GM23338 (cell line): ENCODE data around the gene KRT83. TPM values are rescaled to one million over a fixed set of nuclear protein-coding genes. Genes with fewer than 3 reads are reported as not detected.

Experiments used
- ATAC-seq: fragments of 200-7000 bp; cut with Tn5 transposase; 3 replicates; pipeline ENCODE4 v1.9.1; 2020
- DNase-seq: peaks from one replicate; pipeline ENCODE4 v3.0.0-alpha.2; 2015; ENCODE audit warnings: low spot score
- H2AFZ ChIP-seq: fragments of 200-600 bp; sonication (generic); 2 replicates; pipeline ENCODE4 v1.8.0; 2016; ENCODE audit warnings: antibody characterized with exemption, mild to moderate bottlenecking, moderate library complexity
- H3F3A ChIP-seq: fragments of 200-600 bp; sonication (generic); replicated peaks from 2 replicates; pipeline ENCODE4 v1.8.0; 2017; ENCODE audit warnings: antibody characterized with exemption, mixed run types, low read depth
- H3K27ac ChIP-seq: fragments of 200-600 bp; sonication (generic); 2 replicates; pipeline ENCODE4 v1.6.1; 2016; ENCODE audit warnings: low read depth
- H3K27me3 ChIP-seq: fragments of 200-600 bp; sonication (generic); 2 replicates; pipeline ENCODE4 v1.8.0; 2016; ENCODE audit warnings: mild to moderate bottlenecking, mixed run types, moderate library complexity; ENCODE audit not compliant: insufficient read depth
- H3K36me3 ChIP-seq: fragments of 200-600 bp; sonication (generic); 2 replicates; pipeline ENCODE4 v1.8.0; 2016; ENCODE audit warnings: mild to moderate bottlenecking; ENCODE audit not compliant: insufficient read depth
- H3K4me1 ChIP-seq: fragments of 200-600 bp; sonication (generic); 2 replicates; pipeline ENCODE4 v1.8.0; 2016; ENCODE audit warnings: mild to moderate bottlenecking, moderate library complexity; ENCODE audit not compliant: insufficient read depth
- H3K4me2 ChIP-seq: fragments of 200-600 bp; sonication (generic); 2 replicates; pipeline ENCODE4 v1.7.1; 2017; ENCODE audit warnings: mixed run types
- H3K4me3 ChIP-seq: fragments of 200-600 bp; sonication (generic); 2 replicates; pipeline ENCODE4 v1.6.1; 2016; ENCODE audit warnings: mixed run types
- H3K79me2 ChIP-seq: fragments of 200-600 bp; sonication (generic); replicated peaks from 2 replicates; pipeline ENCODE4 v1.8.0; 2017; ENCODE audit warnings: mild to moderate bottlenecking; ENCODE audit not compliant: insufficient read depth
- H3K9me2 ChIP-seq: fragments of 200-600 bp; sonication (generic); 2 replicates; pipeline ENCODE4 v1.8.0; 2017; ENCODE audit not compliant: insufficient read depth
- H4K20me1 ChIP-seq: fragments of 200-600 bp; sonication (generic); replicated peaks from 2 replicates; pipeline ENCODE4 v1.8.0; 2017; ENCODE audit warnings: mild to moderate bottlenecking; ENCODE audit not compliant: insufficient read depth
- H3K27ac Mint-ChIP-seq: 2 replicates; pipeline ENCODE4 v1.8.0; 2020; ENCODE audit warnings: inconsistent platforms, mild to moderate bottlenecking, moderate library complexity, mixed read lengths
- H3K27me3 Mint-ChIP-seq: 3 replicates; pipeline ENCODE4 v1.8.0; 2022; ENCODE audit warnings: low read depth, mild to moderate bottlenecking, moderate library complexity, mixed read lengths, inconsistent platforms; ENCODE audit not compliant: insufficient read depth, poor library complexity
- H3K36me3 Mint-ChIP-seq: 3 replicates; pipeline ENCODE4 v1.8.0; 2021; ENCODE audit warnings: low read depth, mild to moderate bottlenecking, inconsistent platforms, moderate library complexity, mixed read lengths
- H3K4me1 Mint-ChIP-seq: 3 replicates; pipeline ENCODE4 v1.8.0; 2020; ENCODE audit warnings: mild to moderate bottlenecking, inconsistent platforms, mixed read lengths
- H3K4me3 Mint-ChIP-seq: 3 replicates; pipeline ENCODE4 v1.8.0; 2021; ENCODE audit warnings: moderate library complexity, mild to moderate bottlenecking, inconsistent platforms, mixed read lengths
- H3K9me3 Mint-ChIP-seq: 3 replicates; pipeline ENCODE4 v1.8.0; 2020; ENCODE audit warnings: moderate library complexity, mild to moderate bottlenecking, inconsistent platforms, mixed read lengths
- EZH2phosphoT487 ChIP-seq: fragments of 200-600 bp; sonication (generic); IDR thresholded peaks from one replicate; pipeline ENCODE4 v1.8.1; 2018; ENCODE audit warnings: antibody characterized with exemption; ENCODE audit not compliant: unreplicated experiment
- REST ChIP-seq: IDR thresholded peaks from one replicate; pipeline ENCODE4 v1.6.1; 2018; ENCODE audit warnings: antibody characterized with exemption; ENCODE audit not compliant: unreplicated experiment
- STAT1 ChIP-seq: IDR thresholded peaks from one replicate; pipeline ENCODE4 v1.6.1; 2016; ENCODE audit warnings: antibody characterized with exemption; ENCODE audit not compliant: unreplicated experiment
- ZNF114 ChIP-seq: fragments of 250-450 bp; sonication (Bioruptor Pico); IDR thresholded peaks from 2 replicates; pipeline ENCODE4 v1.5.0; 2020; ENCODE audit warnings: mild to moderate bottlenecking, moderate library complexity
- ZNF462 ChIP-seq: fragments of 250-450 bp; sonication (Bioruptor Pico); IDR thresholded peaks from 2 replicates; pipeline ENCODE4 v1.5.0; 2020; ENCODE audit warnings: mild to moderate bottlenecking, moderate library complexity
- polyA plus RNA-seq: library from polyadenylated mRNA; unstranded; fragments of >200 nt; fragmentation: Nextera tagmentation; extraction: Ambion mirVana; gene quantifications from 2 replicates; pipeline ENCODE4 v1.2.1, GENCODE V29; 2016
- total RNA-seq: library from RNA; depleted of rRNA; stranded (reverse); fragments of >200 nt; shearing (Covaris generic); gene quantifications from 2 replicates; pipeline ENCODE4 v1.2.3, GENCODE V29; 2014
- TF ChIP-seq, protein P1 (sequence below): IDR thresholded peaks from 2 replicates; pipeline ENCODE4 v1.6.1; 2016; ENCODE audit warnings: antibody characterized with exemption
- TF ChIP-seq, protein P2 (sequence below), 2 experiments: fragments of 200-600 bp in 1 of 2; sonication (generic) in 1 of 2; conservative IDR thresholded peaks; 2 replicates each; pipeline versions ENCODE4 v1.5.1 to v1.6.1; 2016 to 2017; ENCODE audit warnings: antibody characterized with exemption in 2 of 2, low read depth in 2 of 2, mild to moderate bottlenecking in 2 of 2, moderate library complexity in 1 of 2

Gene KRT83
- total and polyA plus RNA-seq, 2 experiments from 2014 or later, result not detected

DNA sequence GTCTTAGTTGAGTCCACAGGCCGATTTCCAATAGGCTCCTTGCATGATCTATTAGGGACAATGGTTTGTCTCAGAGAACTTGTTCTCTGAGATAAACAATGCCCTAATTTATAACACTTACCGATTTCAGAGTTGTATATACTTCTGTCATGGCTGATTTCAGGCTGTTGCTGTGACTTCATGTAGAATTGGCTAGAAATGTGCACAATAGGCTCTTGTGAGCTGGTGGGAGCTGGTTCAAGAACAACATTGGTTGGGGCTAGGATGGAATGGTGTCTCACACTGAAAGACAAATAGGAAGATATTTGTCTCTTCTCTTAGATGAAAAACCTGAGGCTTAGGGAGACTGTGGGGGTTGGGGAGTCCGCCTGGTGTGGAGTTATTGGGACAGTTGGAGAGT is 53.5 kb downstream of the KRT83 start:
- Histone ChIP-seq H3K27ac (no peak overlapping the region), H4K20me1 (no peaks in the 10 kb centered on the region), H3K4me1 (no peaks in the 10 kb centered on the region), H3K27me3 (no peaks in the 10 kb centered on the region), H3F3A (no peaks in the 10 kb centered on the region), H3K4me3 (no peak overlapping the region), H3K36me3 (no peaks in the 10 kb centered on the region), H3K79me2 (no peaks in the 10 kb centered on the region), H3K9me2 (peaks cover 9% of the 10 kb centered on the region; the same call in 1 of the 2 replicates), H2AFZ (no peak overlapping the region), H3K4me2 (no peak overlapping the region)
- H3K9me3 Mint-ChIP-seq, result peaks cover 3% of the 10 kb centered on the region; the same call in 2 of the 3 replicates
- no peak for DNase-seq
- H3K4me1 Mint-ChIP-seq, result no peaks in the 10 kb centered on the region
- no peak for ATAC-seq
- TF ChIP-seq, protein P1, sequence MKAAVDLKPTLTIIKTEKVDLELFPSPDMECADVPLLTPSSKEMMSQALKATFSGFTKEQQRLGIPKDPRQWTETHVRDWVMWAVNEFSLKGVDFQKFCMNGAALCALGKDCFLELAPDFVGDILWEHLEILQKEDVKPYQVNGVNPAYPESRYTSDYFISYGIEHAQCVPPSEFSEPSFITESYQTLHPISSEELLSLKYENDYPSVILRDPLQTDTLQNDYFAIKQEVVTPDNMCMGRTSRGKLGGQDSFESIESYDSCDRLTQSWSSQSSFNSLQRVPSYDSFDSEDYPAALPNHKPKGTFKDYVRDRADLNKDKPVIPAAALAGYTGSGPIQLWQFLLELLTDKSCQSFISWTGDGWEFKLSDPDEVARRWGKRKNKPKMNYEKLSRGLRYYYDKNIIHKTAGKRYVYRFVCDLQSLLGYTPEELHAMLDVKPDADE, result no peak
- H3K27ac Mint-ChIP-seq, result no peak overlapping the region
- peaks cover 2% of the 10 kb centered on the region for H3K27me3 Mint-ChIP-seq
- no peaks in the 10 kb centered on the region for H3K36me3 Mint-ChIP-seq
- H3K4me3 Mint-ChIP-seq, result no peak overlapping the region

GRCh38 chr12:52267266-52267665 is 53.9 kb downstream of the KRT83 start:
- Histone ChIP-seq H4K20me1 (no peaks in the 10 kb centered on the region), H3K4me3 (no peak overlapping the region), H3F3A (no peaks in the 10 kb centered on the region), H3K4me1 (no peaks in the 10 kb centered on the region), H3K36me3 (no peaks in the 10 kb centered on the region), H3K27me3 (no peaks in the 10 kb centered on the region), H2AFZ (no peak overlapping the region), H3K79me2 (no peaks in the 10 kb centered on the region), H3K9me2 (peaks cover 9% of the 10 kb centered on the region; the same call in 1 of the 2 replicates), H3K4me2 (no peak overlapping the region), H3K27ac (no peak overlapping the region)
- peaks cover 8% of the 10 kb centered on the region; the same call in 2 of the 3 replicates for H3K9me3 Mint-ChIP-seq
- H3K27me3 Mint-ChIP-seq, result peaks cover 2% of the 10 kb centered on the region
- no peaks in the 10 kb centered on the region for H3K36me3 Mint-ChIP-seq
- H3K4me1 Mint-ChIP-seq, result no peaks in the 10 kb centered on the region
- no peak overlapping the region for H3K27ac Mint-ChIP-seq
- ATAC-seq (no peak), DNase-seq (no peak)
- H3K4me3 Mint-ChIP-seq, result no peak overlapping the region
- TF ChIP-seq ZNF462 (no peak), STAT1 (no peak), EZH2phosphoT487 (no peak), REST (no peak), ZNF114 (CRISPR knock-in tag) (no peak)
- TF ChIP-seq, protein P2, sequence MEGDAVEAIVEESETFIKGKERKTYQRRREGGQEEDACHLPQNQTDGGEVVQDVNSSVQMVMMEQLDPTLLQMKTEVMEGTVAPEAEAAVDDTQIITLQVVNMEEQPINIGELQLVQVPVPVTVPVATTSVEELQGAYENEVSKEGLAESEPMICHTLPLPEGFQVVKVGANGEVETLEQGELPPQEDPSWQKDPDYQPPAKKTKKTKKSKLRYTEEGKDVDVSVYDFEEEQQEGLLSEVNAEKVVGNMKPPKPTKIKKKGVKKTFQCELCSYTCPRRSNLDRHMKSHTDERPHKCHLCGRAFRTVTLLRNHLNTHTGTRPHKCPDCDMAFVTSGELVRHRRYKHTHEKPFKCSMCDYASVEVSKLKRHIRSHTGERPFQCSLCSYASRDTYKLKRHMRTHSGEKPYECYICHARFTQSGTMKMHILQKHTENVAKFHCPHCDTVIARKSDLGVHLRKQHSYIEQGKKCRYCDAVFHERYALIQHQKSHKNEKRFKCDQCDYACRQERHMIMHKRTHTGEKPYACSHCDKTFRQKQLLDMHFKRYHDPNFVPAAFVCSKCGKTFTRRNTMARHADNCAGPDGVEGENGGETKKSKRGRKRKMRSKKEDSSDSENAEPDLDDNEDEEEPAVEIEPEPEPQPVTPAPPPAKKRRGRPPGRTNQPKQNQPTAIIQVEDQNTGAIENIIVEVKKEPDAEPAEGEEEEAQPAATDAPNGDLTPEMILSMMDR (conservative IDR thresholded peaks at IDR 0.05; ENCODE audit: low read depth in 2 of 2), result no peak
- TF ChIP-seq, protein P1, result no peak
